ENCODE measurements around the gene OR1S2. TPM values are rescaled to one million over a fixed set of nuclear protein-coding genes. Genes with fewer than 3 reads are reported as not detected.

Gene OR1S2
- total RNA-seq, 4 donors from 2014 or later = not detected

DNA sequence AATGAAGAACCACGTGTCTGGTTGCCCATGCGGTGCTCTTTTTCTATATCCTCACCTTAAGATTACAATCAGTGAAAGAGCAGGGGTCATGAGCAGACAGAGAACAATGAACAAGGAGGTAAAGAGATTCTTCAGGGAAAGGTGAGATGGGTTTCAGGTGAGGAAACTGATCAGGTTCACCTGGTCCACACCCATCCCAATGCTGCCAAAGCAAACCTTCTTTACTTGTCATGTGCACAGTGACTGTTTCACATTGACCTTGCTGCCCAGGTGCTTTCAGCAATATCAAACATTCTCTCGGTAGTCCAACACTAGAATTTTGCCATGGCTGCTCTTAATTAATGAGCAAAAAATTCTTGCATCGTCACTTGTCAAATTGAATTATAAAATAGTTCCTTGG, 39.6 kb downstream of the OR1S2 start:
- Histone ChIP-seq H3K9me3 (no peaks in the 10 kb centered on the region), H3K27me3 (no peaks in the 10 kb centered on the region), H3K27ac (no peak overlapping the region), H3K4me3 (no peak overlapping the region), H3K36me3 (no peaks in the 10 kb centered on the region), H3K4me1 (no peaks in the 10 kb centered on the region)
- TF ChIP-seq, protein P1, sequence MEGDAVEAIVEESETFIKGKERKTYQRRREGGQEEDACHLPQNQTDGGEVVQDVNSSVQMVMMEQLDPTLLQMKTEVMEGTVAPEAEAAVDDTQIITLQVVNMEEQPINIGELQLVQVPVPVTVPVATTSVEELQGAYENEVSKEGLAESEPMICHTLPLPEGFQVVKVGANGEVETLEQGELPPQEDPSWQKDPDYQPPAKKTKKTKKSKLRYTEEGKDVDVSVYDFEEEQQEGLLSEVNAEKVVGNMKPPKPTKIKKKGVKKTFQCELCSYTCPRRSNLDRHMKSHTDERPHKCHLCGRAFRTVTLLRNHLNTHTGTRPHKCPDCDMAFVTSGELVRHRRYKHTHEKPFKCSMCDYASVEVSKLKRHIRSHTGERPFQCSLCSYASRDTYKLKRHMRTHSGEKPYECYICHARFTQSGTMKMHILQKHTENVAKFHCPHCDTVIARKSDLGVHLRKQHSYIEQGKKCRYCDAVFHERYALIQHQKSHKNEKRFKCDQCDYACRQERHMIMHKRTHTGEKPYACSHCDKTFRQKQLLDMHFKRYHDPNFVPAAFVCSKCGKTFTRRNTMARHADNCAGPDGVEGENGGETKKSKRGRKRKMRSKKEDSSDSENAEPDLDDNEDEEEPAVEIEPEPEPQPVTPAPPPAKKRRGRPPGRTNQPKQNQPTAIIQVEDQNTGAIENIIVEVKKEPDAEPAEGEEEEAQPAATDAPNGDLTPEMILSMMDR (IDR thresholded peaks at IDR 0.05) = no peak
- TF ChIP-seq EP300 (IDR thresholded peaks at IDR 0.05) (no peak), POLR2A (IDR thresholded peaks at IDR 0.05) (no peak)
- DNase-seq (ENCODE audit: low spot score in 2 of 2) = no peak
- WGBS, 2 donors = 75 to 87% methylated on average over 4 of the region's 4 CpGs

Other genes with a start within 250 kb of the OR1S2 start
- gene OR9Q1, start 180.3 kb downstream of the OR1S2 start, total RNA-seq = not detected
- gene OR6Q1, start 173.2 kb downstream of the OR1S2 start, total RNA-seq = not detected
- gene OR9I1, start 78.6 kb downstream of the OR1S2 start, total RNA-seq = not detected
- not detected for gene OR9Q2, start 15.1 kb downstream of the OR1S2 start, total RNA-seq
- not detected for gene OR1S1, start 8.6 kb upstream of the OR1S2 start, total RNA-seq
- gene OR10Q1, start 24.8 kb upstream of the OR1S2 start, total RNA-seq = not detected
- gene OR10W1, start 64.1 kb upstream of the OR1S2 start, total RNA-seq = not detected
- not detected for gene OR5B17, start 154.9 kb upstream of the OR1S2 start, total RNA-seq
- not detected for gene OR5B3, start 202.7 kb upstream of the OR1S2 start, total RNA-seq
- gene OR5B2, start 224.0 kb upstream of the OR1S2 start, total RNA-seq = under 1 TPM in 1 of 4 donors, not detected in 3; 0.42 TPM
- gene OR5B12, start 238.1 kb upstream of the OR1S2 start, total RNA-seq = under 1 TPM in 1 of 4 donors, not detected in 3; 0.21 TPM

All from tibial nerve (tissue), 4 donors.